T1000 (cell line): ENCODE results near the gene DRICH1.
"Not testable (repeated sequence)": the region's sequence is repeated elsewhere in the genome, so short reads cannot be mapped to it uniquely, and the experiment has no call there.

Source experiments
- DNase-seq: peaks from one replicate; lab custom pipeline; 2025; ENCODE audit warnings: mixed read lengths; lab: John Stamatoyannopoulos, UW

DRICH1 gene

DNA sequence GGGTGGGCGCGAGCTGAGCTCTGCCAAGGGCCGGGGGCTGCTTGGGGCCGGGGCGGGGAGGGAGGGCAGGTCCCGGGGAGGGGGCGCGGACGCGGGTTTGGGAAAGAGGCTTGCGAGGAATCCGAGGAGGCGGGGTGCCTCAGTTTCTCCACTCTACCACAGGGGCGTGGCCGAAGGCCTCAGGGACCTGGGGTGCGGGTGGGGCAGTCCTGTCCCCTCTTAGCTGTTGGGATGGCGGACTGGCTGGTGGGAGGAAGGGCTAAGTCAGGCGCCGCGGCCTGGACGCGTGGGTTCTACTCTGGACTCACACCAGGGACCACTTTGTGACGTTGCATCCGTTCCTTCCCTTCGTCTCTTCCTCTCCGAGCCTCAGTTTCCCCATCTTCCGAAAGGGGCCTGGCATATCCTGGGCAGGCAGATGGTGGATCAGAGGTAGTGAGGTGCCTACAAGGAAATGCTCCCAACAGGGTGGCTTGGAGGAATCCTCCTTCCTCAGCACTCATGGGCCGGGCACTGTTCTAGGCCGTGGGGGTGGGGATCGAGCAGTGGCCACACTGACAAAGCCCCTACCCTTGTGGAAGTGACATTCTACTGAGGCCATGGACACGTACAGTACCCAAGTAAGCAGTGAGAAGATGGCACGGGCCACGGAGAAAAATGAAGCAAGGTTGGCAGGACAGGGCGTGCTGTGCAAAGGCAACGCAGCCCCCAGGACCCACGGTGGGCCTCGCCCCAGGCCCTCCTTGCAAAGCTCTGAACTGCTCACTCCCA is 65.2 kb downstream of the DRICH1 start:
- no peak for DNase-seq

DNA sequence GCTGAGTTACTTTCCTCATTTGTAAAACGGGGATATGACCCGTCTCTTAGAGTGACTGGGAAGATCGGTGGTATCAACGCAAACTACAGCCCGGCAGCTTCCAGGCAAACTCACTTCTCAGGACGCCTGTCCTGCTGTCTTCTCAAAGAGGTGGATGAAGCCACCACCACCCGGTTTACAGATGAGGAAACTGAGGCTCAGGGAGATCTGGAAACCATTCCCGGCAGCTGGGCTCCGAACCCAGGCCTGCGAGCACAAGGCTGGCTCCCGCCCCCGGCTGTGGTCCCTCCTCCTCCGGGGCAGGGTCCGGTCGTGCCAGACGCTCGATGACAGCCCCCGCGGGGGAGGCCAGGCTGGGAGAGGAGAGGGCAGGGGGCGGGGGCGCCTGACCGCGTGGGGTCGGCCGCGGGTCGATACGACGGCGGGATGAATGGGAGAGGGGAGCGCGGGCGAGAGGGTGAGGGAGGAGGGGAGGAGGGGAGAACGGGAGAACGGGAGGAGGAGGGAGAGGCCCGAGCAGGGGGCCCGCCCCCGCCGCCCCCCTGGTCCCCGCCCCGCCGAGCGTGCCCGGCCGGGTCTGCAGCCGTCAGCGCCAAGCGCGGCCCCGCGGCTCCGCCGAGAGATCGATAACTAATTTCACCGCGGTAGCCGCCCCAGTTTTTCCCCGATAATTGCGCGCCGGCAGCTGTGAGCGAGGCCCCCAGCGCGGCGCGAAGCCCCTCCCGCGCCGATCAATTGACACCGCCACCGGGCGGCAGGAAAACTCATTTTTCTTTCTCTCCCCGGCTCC is 66.0 kb downstream of the DRICH1 start:
- DNase-seq: no peak

DNA sequence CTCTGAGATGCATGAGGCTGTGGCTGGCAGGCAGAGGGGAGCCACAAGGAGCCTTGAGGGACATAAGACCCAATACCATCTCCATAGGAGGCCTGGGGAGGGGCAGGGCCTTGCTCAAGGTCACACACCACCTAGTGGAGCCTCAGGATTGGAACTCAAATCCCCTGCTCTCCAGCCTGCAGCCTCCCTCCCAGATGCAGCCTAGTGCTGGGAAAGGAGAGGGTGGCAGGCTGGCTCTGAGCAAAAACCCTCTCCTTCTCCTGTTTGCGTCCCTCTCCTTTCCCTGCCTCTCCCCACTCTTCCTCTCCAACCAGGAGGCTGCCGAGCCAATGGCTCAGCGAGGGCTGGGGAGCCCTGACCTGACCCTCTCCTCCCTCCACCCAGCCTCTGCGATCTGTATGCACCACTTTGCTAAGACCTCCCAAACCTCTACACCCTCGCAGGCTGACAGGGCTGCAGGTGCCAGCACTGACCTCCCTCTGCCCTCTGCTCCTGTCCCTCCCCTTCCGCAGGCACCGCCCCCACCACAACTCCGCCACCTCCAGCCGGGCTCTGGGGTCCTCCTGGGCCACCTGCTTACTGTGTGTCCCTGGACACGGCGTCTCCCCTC is 66.7 kb downstream of the DRICH1 start:
- no peak for DNase-seq

DNA sequence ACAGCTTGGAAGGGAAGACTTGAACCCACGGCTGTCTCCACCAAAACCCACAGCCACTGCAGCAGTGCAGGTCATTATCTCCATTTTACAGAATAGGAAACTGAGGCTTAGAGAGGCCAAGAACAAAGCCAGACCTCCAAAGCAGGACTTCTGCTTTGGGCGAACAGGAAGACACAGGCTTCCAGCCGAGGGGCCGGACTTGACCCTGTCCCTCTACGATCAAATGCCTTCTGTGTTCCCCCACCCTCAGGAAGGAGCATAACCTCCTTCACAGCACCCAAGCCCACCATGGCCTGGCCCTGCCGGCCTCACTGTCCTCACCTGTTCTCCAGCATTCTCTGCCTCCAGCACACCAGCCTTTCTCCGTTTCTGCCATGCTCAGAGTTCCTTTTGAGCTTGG is 67.8 kb downstream of the DRICH1 start:
- no peak for DNase-seq

DNA sequence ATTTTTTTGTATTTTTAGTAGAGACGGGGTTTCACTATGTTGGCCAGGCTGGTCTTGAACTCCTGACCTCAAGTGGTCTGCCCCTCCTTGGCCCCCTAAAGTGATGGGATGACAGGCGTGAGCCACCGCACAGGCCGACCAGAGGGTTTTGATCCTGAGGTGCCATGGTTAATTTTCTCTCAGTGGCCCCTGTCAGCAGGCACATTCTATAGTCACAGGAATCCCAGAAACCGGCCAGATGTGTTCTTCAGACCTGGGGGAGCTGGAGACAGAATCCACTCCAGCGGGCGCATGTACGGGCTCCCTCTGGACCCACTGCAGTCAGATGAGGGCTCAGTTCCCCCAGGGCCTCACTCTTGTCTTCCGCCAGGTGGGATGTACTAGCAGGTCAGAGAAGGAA is 69.0 kb downstream of the DRICH1 start:
- no peak for DNase-seq

DNA sequence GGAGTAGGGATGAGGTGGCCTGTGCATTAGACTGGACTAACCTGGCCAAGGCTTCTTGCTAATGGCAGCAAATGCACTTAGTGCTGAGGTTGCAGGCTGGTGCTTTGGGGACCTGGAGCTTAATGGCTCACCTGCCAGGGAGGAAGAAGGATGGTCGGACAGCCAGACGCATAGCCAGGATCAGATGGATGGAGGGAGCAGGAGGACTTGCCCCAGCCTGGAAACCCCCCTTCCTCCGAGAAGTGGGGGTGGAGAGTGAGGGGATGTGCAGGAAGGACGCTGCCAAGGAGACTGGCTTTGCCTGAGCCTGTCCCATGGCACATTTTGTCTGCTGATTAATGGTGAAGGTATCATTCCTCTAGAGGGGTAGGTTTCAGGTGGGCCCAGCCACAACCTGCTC is 69.9 kb downstream of the DRICH1 start:
- DNase-seq: no peak

DNA sequence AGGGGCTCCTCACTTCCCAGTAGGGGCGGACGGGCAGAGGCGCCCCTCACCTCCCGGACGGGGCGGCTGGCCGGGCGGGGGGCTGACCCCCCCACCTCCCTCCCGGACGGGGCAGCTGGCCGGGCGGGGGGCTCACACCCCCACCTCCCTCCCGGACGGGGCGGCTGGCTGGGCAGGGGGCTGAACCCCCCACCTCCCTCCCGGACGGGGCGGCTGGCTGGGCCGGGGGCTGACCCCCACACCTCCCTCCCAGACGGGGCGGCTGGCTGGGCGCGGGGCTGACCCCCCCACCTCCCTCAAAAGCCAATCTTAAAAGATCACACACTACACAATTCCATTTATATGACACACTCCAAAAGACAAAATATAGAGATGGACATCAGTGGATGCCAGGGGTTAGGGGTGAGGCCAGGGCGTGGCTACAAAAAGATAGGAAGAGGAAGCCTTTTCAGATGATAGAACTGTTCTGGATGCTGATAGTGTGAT is 71.1 kb downstream of the DRICH1 start:
- not testable (repeated sequence) for DNase-seq

DNA sequence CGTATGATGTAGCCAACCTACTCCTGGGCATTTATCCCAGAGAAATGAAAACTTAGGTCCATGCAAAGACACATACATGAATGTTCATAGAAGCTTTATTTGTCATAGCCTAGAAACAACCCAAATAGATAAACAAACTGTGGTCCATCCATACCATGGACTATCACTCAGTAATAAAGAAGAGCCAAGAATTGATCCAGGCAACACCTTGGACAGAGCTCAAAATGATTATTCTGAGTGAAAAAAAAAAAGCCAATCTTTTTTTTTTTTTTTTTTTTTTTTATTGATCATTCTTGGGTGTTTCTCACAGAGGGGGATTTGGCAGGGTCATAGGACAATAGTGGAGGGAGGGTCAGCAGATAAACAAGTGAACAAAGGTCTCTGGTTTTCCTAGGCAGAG is 71.9 kb downstream of the DRICH1 start:
- DNase-seq: not testable (repeated sequence)
